ENCODE data around the gene ANKRD45.
"Not testable (repeated sequence)": the region's sequence is repeated elsewhere in the genome, so short reads cannot be mapped to it uniquely, and the experiment has no call there.

ANKRD45 gene

DNA sequence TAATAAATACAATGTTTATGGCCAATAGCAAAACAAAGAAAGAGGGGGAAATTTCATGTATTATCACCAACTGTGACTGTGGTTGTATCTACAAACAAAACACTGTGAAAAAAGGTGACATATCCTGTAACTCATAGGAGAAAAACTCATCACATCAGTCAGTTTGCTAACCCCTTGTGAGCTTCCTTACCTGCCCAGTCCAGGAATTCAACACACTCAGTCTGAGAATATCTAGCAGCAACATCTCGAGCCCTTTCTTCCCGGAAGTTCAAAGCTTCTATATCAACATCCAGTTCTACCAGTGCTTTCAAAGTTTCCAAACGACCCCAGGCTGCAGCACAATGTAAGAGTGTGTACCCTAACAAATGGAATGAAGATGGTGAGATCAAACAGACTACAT is 23.0 kb downstream of the ANKRD45 start:
- no peak for DNase-seq (ENCODE audit: extremely low read depth in 1 of 2, low read depth in 1 of 2)

DNA sequence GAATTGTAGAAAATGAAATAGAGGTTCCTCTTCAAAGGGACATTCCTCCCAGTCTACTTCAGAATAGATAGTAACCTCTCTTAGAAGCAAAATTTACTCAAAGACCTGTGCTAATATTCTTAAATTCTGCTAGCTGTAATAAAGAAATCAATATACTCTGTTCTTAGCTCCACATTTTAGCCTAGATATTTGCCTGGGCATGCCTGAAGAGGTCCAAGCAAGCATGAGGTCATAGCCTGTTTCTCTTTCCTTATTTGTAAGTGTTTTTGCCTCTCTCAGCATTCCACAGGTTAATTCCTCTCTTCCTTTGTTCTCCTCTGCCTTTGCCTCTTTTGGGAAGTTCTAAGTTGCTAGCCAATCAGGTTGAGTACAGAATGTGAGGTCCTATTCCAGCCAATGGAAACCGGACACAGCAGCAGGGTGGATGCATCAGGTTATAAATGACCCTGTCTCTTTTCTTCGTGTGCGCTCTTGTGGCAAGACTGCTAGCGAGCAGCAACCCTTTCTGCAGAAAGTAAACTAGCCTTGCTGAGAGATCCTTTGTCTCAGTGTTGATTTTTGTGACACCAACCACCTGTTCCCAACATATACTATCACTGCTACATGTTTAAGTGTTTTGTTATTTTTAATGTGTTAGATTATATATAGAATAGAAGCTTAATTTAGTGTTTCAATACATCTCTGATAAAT is 27.1 kb downstream of the ANKRD45 start:
- not testable (repeated sequence) for DNase-seq (ENCODE audit: extremely low read depth in 1 of 2, low read depth in 1 of 2)

DNA sequence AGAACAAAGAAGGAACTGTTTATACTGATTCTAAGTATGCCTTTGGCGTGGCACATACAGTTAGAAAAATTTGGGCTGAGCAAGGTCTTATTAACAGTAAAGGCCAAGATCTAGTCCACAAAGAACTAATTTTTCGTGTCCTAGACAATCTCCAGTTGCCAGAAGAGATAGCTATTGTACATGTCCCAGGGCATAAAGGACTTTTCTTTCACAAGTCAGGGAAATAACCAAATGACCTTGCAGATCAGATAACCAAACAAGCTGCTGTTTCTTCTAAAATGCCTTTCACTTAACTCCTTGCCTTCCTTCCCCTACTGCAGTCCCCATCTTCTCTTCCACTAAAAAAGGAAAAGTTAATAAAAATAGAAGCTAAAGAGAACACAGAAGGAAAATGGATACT is 30.5 kb downstream of the ANKRD45 start:
- DNase-seq (ENCODE audit: extremely low read depth in 1 of 2, low read depth in 1 of 2), result no peak

DNA sequence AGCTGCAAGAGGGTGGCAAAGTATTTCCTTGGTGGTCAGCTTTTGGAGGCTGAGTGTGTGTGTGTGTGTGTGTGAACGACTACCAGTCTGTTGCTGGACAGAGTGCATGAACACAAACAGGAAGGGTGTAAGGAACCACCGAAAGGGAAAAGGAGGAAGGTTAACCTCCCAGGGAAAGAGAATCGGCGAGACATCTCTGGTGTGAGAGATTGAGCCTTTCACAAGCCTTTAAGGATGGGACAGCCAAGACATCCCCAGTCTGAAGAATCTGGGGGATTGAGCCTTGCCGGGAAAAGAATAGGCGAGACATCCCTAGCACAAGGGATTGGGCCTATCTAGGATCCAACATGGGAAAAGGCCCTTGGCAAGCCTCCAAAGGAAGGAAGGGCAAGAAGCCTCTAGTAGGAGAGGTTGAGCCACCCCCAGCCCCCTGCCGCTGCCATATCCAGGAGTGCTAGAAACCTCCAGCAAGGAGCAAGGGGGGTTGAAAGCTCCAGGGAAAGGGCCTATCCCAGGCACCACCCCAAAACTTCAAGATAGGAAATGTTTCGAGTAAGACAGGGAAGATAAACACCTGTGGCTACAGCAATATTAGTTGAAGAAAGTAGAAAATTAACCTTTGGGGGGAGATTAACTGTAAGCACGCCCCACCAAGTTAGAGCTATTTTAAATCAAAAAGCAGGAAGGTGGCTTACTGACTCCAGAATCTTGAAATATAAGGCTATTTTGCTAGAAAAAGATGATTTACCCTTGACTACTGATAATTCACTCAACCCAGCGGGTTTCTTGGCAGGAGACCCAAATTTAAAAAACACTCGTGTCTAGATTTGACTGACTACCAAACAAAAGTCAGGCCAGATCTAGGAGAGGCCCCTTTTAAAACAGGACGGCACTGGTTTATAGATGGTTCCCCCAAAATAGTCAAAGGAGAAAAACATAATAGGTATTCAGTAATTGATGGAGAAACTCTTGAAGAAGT is 31.3 kb downstream of the ANKRD45 start:
- no peak for DNase-seq (ENCODE audit: extremely low read depth in 1 of 2, low read depth in 1 of 2)

DNA sequence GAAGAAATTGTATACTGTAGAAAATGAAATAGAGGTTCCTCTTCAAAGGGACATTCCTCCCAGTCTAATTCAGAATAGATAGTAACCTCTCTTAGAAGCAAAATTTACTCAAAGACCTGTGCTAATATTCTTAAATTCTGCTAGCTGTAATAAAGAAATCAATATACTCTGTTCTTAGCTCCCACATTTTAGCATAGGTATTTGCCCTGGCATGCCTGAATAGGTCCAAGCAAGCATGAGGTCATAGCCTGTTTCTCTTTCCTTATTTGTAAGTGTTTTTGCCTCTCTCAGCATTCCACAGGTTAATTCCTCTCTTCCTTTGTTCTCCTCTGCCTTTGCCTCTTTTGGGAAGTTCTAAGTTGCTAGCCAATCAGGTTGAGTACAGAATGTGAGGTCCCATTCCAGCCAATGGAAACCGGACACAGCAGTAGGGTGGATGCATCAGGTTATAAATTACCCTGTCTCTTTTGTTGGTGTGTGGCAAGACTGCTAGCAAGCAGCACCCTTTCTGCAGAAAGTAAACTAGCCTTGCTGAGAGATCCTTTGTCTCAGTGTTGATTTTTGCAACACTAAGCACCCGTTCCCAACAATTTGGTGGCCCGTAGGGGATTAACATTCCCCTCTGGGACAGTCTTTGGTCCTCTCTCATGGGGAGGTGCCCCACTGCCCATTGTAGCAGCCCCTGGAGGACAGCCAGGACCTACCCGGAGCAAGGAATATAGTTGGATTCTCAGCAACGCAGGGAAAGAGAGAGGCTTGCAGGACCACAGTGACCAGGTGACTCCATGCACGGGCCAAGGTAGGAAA is 32.2 kb downstream of the ANKRD45 start:
- not testable (repeated sequence) for DNase-seq (ENCODE audit: extremely low read depth in 1 of 2, low read depth in 1 of 2)

DNA sequence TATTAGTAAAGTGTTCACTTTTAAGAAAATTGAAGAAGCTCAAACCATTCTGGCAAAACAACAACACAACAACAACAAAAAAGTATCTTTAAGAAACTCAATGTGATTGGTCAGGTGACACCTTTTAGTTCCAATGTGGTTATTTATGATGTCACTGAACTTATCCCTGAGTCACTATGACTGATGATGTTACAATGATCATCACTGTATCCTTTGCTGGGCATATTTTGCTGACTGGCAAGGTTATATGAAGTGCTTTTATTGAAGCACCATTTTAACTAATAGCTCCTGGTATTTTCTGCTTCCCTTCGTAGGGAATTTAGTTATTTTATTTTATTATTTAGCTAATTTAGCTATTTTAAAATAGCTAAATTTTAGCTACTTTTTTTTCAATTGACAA is 34.5 kb downstream of the ANKRD45 start, which contains the start of gene TEX50:
Gene TEX50 (plus strand): TSS at position 223 of the 400 bp plus-strand sequence. CDS start 184 bp downstream, outside the sequence.
- DNase-seq (ENCODE audit: extremely low read depth in 1 of 2, low read depth in 1 of 2), result no peak

DNA sequence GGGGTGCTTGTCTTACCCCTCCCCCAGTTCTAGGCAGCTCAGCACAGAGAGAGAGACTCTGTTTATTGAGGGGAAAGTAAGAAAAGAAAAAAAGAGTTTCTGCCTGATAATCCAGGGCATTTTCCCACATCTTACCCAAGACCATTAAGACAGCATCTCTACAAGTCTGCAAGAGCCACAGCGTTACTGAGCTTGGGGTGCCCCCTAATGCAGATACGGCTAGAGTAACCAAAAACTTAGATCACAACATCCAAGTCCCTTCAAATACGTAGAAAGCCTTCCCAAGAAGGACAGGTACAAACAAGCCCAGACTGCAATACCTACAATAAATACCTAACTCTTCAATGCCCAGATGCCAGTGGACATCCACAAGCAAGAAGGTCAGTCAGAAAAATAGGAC is 40.8 kb downstream of the ANKRD45 start:
- no peak for DNase-seq (ENCODE audit: extremely low read depth in 1 of 2, low read depth in 1 of 2)

DNA sequence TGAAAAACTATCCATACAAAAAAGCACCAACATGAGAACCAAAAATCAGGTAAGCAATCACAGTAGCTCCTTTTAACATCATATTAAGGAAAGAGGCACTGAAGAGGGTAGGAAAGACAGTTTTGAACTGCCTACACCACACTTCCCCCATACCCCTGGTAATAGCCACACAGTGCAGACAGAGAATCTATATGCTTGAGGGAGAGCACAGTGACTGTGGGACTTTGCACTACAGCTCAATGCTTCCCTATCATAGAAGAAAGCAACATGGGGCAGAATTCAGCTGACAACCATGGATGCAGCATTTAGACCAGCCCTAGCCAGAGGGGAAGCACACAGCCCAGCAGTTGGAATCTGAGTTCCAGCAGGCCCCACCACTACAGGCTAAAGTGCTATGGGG is 42.4 kb downstream of the ANKRD45 start:
- DNase-seq (ENCODE audit: extremely low read depth in 1 of 2, low read depth in 1 of 2), result no peak

DNA sequence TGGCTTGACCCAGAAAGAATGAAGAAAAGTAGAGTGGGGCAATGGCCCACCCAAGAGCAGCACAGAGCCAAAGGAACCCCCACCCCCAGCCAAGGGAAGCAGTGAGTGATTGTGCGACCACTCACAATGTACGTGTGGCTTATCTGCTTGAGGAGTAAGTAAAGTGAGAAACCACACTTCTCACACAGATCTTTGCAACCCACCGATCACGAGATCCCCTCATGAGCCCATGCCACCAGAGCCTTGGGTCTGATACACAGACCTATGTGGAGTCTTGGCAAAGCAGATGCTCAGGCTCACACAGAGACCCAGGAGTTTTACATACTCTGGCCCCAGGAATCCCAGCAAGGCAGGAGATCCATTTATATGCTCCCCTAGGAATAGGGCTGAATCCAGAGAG is 52.8 kb downstream of the ANKRD45 start:
- no peak for DNase-seq (ENCODE audit: extremely low read depth in 1 of 2, low read depth in 1 of 2)

DNA sequence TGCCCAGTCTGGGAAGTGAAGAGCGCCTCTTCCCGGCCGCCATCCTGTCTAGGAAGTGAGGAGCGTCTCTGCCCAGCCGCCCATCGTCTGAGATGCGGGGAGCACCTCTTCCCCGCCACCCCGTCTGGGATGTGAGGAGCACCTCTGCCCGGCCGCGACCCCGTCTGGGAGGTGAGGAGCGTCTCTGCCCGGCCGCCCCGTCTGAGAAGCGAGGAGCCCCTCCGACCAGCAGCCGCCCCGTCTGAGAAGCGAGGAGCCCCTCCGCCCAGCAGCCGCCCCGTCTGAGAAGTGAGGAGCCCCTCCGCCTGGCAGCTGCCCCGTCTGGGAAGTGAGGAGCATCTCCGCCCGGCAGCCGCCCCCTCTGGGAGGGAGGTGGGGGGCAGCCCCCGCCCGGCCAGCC is 56.6 kb downstream of the ANKRD45 start:
- not testable (repeated sequence) for DNase-seq (ENCODE audit: extremely low read depth in 1 of 2, low read depth in 1 of 2)

DNA sequence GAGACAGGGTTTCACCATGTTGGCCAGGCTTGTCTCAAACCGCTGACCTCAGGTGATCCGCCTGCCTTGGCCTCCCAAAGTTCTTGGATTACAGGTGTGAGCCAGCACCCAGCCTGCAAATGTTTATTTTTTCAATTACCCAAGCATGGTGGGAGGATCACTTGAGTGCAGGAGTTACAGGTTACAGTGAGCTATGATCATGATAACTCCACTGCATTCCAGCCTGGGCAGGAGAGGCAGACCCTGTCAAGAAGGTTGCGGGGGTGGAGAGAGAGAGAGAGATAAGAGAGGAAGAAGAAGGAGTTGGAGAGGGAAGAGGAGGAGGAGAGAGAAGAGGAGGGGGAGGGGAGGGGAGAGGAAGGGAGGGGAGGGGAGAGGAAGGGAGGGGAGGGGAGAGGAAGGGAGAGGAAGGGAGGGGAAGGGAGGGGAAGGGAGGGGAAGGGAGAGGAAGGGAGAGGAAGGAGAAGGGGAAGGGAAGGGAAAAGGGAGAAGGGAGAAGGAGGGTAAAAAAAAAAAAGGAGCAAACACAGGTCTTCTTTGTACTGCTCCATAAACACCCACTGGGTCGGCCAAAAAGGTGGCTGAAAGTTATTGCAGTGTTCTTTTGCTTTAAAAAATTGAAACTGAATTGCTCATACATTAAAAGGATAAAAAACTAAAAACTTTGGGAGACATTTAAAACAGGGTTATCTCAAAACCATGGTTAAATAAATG is 61.0 kb downstream of the ANKRD45 start:
- DNase-seq (ENCODE audit: extremely low read depth in 1 of 2, low read depth in 1 of 2), result no peak

DNA sequence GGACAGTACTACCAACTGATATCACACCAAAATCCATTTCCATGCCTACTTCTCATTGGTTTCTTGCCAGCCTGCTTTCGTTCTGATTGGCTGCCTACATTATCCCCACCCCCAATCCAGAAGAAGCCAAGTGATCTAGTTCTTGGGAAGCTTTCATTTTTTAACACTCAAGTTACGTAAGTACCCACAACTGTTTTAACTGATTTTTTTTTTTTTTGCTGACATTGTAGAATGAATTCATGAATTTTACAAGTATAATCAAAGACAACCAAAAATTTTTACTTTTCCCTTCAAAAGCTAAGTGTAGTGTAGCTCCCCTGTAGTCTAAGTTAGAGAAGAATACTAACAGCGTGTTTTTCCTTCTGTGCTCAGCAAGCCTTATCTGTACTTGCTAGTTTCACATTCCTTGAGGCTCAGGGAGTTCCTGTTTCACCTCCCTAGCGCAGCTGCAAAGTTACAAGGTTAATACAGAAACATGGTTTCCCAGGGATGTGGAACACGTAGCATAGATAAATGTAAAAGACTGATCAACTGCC is 66.5 kb downstream of the ANKRD45 start, which contains the start of gene SLC9C2:
Gene SLC9C2 (minus strand): TSS at position 17 of the 536 bp plus-strand sequence. CDS start 1,296 bp downstream, outside the sequence.
- no peak for DNase-seq (ENCODE audit: extremely low read depth in 1 of 2, low read depth in 1 of 2)

DNA sequence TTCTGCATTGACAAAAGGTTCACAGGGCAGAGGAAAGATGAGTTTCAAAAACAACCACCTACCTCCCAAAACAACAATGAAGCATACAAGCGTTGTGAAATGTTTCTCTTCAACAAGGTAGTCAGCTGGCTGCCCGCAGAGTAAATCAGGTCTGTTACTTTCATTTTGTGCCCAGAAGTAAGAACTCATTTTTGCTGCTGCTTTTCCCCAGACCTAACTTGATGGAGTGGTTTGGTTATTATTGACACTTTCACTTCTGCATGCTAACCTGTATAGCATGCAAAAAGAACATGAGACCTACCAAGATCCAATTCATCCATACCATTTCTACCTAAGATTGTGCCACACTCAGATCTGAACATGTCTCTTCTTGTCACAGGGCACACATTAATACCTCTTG is 68.1 kb downstream of the ANKRD45 start:
- DNase-seq (ENCODE audit: extremely low read depth in 1 of 2, low read depth in 1 of 2), result no peak

DNA sequence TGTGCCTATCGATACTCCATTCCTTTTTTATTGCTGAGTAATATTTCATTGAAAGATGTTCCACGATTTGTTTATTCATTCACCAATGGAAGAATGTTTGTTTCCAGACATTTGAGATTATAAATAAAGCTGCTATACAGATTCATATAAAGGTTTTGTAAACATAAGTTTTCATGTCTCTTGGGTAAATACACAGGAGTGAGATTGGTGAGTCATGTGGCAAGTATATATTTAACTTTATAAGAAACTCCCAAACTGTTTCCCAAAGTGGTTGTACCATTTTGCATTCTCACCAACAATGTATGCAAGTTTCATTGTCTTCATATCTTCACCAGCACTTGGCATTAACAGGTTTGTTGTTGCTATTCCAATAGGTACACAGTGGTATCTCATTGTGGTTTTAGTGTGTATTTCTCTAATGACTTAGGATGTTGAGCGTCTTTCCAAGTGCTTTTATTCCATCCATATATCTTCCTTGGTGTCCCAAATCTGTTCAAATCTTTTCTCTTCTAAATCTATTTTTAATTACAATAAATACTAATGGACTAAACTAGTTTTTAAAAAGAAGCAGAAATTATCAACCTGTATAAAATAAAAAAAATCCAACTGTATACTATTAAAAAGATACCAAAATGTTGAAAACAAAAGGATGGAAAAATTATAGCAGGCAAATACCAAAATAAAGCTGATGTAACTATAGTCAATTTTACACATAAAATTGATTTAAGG is 73.4 kb downstream of the ANKRD45 start:
- no peak for DNase-seq (ENCODE audit: extremely low read depth in 1 of 2, low read depth in 1 of 2)

DNA sequence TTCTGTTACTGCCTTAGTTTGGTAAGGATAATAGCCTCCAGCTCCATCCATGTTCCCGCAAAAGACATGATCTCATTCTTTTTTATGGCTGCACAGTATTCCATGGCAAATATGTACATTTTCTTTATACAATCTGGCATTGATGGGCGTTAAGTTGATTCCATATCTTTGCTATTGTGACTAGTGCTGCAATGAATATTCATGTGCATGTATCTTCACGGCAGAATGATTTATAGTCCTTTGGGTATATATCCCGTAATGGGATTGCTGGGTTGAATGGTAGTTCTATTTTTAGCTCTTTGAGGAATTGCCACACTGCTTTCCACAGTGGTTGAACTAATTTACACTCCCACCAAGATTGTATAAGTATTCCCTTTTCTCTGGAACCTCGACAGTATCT is 78.5 kb downstream of the ANKRD45 start:
- DNase-seq (ENCODE audit: extremely low read depth in 1 of 2, low read depth in 1 of 2), result not testable (repeated sequence)

DNA sequence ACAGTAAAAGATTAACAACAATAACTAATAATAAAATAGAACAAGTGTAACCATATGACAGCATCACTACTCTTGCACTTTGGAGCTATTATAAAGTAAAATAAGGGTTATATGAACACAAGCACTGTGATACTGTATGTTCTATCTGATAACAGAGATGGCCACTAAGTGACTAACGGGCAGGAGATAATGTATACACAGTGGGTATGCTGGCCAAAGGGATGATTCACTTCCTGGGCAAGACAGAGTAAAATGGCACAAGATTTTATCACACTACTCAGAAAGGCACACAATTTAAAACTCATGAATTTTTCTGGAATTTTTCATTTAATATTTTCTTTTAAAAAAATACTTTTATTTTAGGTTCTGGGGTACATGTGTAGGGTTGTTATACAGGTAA is 79.1 kb downstream of the ANKRD45 start:
- DNase-seq (ENCODE audit: extremely low read depth in 1 of 2, low read depth in 1 of 2), result no peak

DNA sequence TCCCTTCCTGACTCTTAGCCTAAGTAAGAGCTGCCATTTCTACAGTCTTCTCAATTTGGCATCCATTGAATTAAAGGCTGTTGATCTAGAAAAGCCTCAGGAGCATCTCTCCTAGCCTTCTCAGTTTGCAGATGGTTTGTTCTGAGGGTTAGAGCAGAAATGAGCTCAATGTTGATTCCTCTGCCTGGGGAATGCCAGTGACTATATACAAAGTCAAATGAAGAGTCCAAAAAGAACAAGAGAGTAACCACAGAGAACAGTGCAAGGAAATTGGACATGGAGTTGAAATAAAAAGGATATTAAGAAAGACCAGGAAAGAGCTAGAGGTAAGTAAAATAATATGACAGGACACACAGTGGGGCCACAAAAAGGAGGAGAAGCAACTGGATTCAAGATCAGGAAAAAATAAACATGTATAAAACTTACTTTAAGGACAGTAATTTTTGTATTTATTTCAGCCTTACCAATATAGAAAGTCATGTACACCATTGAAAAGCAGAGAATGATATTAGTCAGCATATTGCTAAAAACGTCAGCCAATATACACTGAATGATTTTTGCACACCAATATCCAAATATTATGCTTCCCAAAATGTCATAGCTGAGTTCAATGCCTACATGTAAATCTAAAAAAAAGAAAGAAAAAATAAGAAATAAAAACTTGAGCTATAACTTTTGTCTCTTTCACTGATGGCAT is 88.1 kb downstream of the ANKRD45 start:
- no peak for DNase-seq (ENCODE audit: extremely low read depth in 1 of 2, low read depth in 1 of 2)

DNA sequence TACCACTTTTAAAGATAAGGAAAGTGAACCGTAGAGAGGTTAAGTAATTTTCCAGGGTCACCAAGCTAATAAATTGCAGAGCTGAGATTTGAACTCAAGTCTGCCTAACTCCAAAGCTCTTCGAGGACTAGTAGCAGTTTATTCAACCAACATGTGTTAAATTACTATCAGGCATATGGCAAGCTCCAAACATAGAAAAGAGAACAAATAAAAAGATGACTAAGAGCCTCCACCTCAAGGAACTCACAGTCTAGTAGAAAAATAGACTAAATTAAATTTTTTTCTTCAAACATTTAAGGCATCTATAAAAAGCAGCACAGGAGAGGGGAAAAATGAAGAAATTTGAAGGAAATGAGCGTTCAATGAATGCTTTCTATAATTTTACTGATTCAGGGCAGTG is 89.0 kb downstream of the ANKRD45 start:
- no peak for DNase-seq (ENCODE audit: extremely low read depth in 1 of 2, low read depth in 1 of 2)

DNA sequence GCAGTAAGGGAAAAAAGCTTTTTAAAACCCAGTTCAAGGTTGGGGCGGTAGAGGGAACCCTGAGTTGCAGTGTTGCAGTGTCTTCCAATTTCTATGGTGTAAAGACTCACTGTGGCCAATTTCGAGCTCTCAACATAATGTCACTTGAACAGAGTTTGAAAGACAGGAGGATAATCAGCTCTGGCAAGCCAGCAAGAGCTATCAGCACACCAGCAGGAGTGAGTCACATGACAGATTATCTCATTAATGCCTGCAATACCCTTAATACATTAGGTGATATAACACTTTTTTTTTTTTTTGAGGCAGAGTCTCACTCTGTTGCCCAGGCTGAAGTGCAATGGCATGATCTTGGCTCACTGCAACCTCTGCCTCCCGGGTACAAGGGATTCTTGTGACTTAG is 89.6 kb downstream of the ANKRD45 start:
- DNase-seq (ENCODE audit: extremely low read depth in 1 of 2, low read depth in 1 of 2), result no peak
